ENCODE measurements around the gene UBE2K. TPM values are rescaled to one million over a fixed set of nuclear protein-coding genes. Genes with fewer than 3 reads are reported as not detected.
"Not testable (repeated sequence)": the region's sequence is repeated elsewhere in the genome, so short reads cannot be mapped to it uniquely, and the experiment has no call there.

UBE2K gene
- total RNA-seq, 1 donor from 2014 or later, result 19.0 TPM

DNA sequence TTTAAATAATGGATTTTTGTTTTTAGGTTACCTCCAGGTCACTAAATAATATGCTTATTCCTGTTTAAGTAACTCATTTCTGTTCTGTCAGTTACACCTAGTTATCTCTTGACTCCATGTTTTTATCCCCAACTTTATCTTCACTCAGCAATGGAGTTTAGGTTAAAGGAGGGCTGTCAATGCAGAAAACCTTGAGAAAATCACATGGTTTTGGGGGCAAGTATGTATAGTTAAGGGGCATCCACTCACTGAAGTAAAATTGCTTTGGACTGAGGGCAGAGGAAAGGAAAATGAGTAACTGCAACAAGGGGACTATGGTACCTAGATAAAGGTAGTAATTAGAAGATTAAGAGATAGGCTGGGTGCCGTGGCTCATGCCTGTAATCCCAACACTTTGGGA, 87.1 kb downstream of the UBE2K start:
- FAIRE-seq (no peak), DNase-seq (ENCODE audit: low read depth) (no peak)
- no peak overlapping the region for H3K4me3 ChIP-seq (ENCODE audit: low read depth, low read length)
- TF ChIP-seq, protein P1, sequence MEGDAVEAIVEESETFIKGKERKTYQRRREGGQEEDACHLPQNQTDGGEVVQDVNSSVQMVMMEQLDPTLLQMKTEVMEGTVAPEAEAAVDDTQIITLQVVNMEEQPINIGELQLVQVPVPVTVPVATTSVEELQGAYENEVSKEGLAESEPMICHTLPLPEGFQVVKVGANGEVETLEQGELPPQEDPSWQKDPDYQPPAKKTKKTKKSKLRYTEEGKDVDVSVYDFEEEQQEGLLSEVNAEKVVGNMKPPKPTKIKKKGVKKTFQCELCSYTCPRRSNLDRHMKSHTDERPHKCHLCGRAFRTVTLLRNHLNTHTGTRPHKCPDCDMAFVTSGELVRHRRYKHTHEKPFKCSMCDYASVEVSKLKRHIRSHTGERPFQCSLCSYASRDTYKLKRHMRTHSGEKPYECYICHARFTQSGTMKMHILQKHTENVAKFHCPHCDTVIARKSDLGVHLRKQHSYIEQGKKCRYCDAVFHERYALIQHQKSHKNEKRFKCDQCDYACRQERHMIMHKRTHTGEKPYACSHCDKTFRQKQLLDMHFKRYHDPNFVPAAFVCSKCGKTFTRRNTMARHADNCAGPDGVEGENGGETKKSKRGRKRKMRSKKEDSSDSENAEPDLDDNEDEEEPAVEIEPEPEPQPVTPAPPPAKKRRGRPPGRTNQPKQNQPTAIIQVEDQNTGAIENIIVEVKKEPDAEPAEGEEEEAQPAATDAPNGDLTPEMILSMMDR (IDR thresholded peaks at IDR 0.05; ENCODE audit: insufficient read depth, low read length, severe bottlenecking), result no peak
- no peaks in the 10 kb centered on the region for H3K27me3 ChIP-seq (ENCODE audit: control insufficient read depth, insufficient read depth, low read length)
- no peaks in the 10 kb centered on the region for H3K36me3 ChIP-seq (ENCODE audit: control insufficient read depth, insufficient read depth, low read length)

DNA sequence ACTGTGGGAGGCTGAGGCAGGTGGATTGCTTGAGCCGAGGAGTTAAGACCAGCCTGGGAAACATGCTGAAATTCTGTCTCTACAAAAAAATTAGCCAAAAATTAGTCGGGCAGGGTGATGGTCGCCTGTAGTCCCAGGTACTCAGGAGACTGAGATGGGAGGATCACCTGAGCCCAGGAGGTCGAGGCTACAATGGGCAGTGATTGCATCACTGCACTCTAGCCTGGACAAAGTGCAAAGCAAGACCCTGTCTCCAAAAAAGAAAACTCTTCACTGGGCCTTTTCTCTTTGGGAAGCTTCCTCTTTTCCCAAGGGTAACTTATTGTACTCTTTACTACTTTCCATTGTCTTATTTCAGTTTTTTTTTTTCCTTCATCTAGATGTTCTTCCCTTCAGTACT, 88.9 kb downstream of the UBE2K start:
- Histone ChIP-seq H3K4me3 (ENCODE audit: low read depth, low read length) (no peak overlapping the region), H3K36me3 (ENCODE audit: control insufficient read depth, insufficient read depth, low read length) (no peaks in the 10 kb centered on the region), H3K27me3 (ENCODE audit: control insufficient read depth, insufficient read depth, low read length) (no peaks in the 10 kb centered on the region)
- TF ChIP-seq, protein P1 (IDR thresholded peaks at IDR 0.05; ENCODE audit: insufficient read depth, low read length, severe bottlenecking), result no peak
- DNase-seq (ENCODE audit: low read depth) (no peak), FAIRE-seq (no peak)

DNA sequence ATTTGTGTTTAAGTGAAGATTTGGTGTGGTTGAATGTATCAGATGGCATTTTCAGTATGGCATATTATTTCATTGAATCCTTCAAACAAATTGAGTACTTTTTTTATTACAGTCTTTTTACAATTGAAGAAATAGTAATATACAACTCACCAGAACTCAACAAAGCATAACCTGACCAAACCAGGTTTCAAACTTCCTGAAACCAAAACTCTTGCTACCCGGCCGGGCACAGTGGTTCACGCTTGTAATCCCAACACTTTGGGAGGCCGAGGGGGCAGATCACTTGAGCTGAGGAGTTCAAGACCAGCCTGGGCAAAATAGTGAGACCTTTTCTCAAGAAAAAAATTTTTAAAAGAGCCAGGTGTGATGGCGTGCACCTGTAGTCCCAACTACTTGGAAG, 94.2 kb downstream of the UBE2K start:
- TF ChIP-seq, protein P1 (IDR thresholded peaks at IDR 0.05; ENCODE audit: insufficient read depth, low read length, severe bottlenecking), result no peak
- no peaks in the 10 kb centered on the region for H3K36me3 ChIP-seq (ENCODE audit: control insufficient read depth, insufficient read depth, low read length)
- no peak for FAIRE-seq
- DNase-seq (ENCODE audit: low read depth), result no peak
- H3K4me3 ChIP-seq (ENCODE audit: low read depth, low read length), result no peak overlapping the region
- H3K27me3 ChIP-seq (ENCODE audit: control insufficient read depth, insufficient read depth, low read length), result no peaks in the 10 kb centered on the region

DNA sequence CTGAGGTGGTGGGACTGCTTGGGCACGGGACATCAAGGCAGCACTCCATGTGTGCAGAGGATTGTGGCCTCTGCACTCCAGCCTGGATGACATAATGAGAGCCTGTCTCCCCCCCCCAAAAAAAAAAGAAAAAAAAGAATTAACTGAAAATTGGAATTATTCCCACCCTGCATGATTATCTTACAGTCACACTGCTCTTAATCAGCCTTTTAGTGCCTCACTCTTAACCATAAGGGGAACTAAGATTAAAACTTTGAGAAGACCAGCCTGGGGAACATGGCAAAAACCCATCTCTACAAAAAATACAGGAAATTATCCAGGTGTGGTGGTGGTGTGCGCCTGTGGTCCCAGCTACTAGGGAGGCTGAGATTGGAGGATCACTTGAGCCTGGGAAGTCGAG, 94.6 kb downstream of the UBE2K start:
- FAIRE-seq, result no peak
- Histone ChIP-seq H3K4me3 (ENCODE audit: low read depth, low read length) (no peak overlapping the region), H3K27me3 (ENCODE audit: control insufficient read depth, insufficient read depth, low read length) (no peaks in the 10 kb centered on the region), H3K36me3 (ENCODE audit: control insufficient read depth, insufficient read depth, low read length) (no peaks in the 10 kb centered on the region)
- no peak for DNase-seq (ENCODE audit: low read depth)
- TF ChIP-seq, protein P1 (IDR thresholded peaks at IDR 0.05; ENCODE audit: insufficient read depth, low read length, severe bottlenecking), result no peak

DNA sequence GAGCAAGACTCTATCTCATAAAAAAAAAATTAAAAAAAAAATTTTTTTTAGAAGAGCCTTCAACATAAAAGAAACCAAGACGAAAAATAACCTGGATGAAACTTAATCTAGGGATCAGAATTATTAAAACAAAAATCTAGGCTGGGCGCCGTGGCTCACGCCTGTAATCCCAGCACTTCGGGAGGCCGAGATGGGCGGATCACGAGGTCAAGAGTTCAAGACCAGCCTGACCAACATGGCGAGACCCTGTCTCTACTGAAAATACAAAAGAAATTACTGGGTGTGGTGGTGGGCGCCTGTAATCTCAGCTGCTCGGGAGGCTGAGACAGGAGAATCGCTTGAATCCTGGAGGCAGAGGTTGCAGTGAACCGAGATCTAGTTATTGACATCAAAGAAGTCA, 95.0 kb downstream of the UBE2K start:
- H3K36me3 ChIP-seq (ENCODE audit: control insufficient read depth, insufficient read depth, low read length); H3K4me3 ChIP-seq (ENCODE audit: low read depth, low read length); DNase-seq (ENCODE audit: low read depth); H3K27me3 ChIP-seq (ENCODE audit: control insufficient read depth, insufficient read depth, low read length); FAIRE-seq: not testable (repeated sequence)

DNA sequence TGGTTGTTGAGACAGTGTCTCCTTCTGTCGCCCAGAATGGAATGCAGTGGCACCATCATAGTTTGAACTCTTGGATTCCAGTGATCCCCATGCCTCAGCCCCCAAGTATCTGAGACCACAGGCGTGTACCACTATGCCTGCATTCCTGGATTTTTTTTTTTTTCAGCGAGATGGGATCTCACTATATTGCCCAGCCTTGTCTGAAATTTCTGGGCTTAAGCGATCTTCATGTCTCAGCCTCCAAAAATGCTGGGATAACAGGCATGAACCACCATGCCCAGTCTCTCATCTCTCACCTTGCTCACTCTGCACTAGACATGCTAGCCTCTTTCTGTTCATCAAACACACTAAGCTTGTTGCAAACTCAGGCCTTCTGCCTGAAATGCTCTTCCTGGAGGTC, 104.1 kb downstream of the UBE2K start:
- no peaks in the 10 kb centered on the region for H3K36me3 ChIP-seq (ENCODE audit: control insufficient read depth, insufficient read depth, low read length)
- TF ChIP-seq, protein P1 (IDR thresholded peaks at IDR 0.05; ENCODE audit: insufficient read depth, low read length, severe bottlenecking), result no peak
- H3K27me3 ChIP-seq (ENCODE audit: control insufficient read depth, insufficient read depth, low read length), result no peaks in the 10 kb centered on the region
- H3K4me3 ChIP-seq (ENCODE audit: low read depth, low read length), result no peak overlapping the region
- FAIRE-seq (no peak), DNase-seq (ENCODE audit: low read depth) (no peak)
